HG03108 (cell line): Measurements from ENCODE around the gene CEP104.

ENCODE experiments used
- ATAC-seq: cut with Tn5 transposase; IDR thresholded peaks from one replicate; pipeline ENCODE4 v1.9.1; 2021; ENCODE audit warnings: moderate library complexity; ENCODE audit not compliant: unreplicated experiment

CEP104 gene

GRCh38 chr1:3869751-3870301 lies 12.8 kb upstream of the CEP104 start:
- no peak for ATAC-seq

GRCh38 chr1:3868464-3869006 lies 11.5 kb upstream of the CEP104 start:
- no peak for ATAC-seq

GRCh38 chr1:3865606-3866160 lies 8.7 kb upstream of the CEP104 start:
- ATAC-seq, result no peak

GRCh38 chr1:3864884-3865283 lies 7.9 kb upstream of the CEP104 start:
- ATAC-seq, result no peak

- no peak for ATAC-seq
Measured at GRCh38 chr1:3863231-3863935, 6.4 kb upstream of the CEP104 start.

GRCh38 chr1:3858231-3858981 lies 1.4 kb upstream of the CEP104 start:
- ATAC-seq, result no peak

- no peak for ATAC-seq
Measured at GRCh38 chr1:3857791-3858129, 749 bp upstream of the CEP104 start.

GRCh38 chr1:3852711-3853485 lies 4.1 kb downstream of the CEP104 start:
- no peak for ATAC-seq

GRCh38 chr1:3852091-3852490 lies 4.9 kb downstream of the CEP104 start:
- ATAC-seq, result no peak

GRCh38 chr1:3851292-3851691 lies 5.7 kb downstream of the CEP104 start:
- ATAC-seq, result no peak

GRCh38 chr1:3850857-3851256 lies 6.2 kb downstream of the CEP104 start:
- ATAC-seq, result no peak

- no peak for ATAC-seq
Measured at GRCh38 chr1:3847081-3847480, 9.9 kb downstream of the CEP104 start.

- ATAC-seq, result no peak
Measured at GRCh38 chr1:3846541-3846940, 10.5 kb downstream of the CEP104 start.

- ATAC-seq, result no peak
Measured at GRCh38 chr1:3842912-3843311, 14.1 kb downstream of the CEP104 start.

- no peak for ATAC-seq
Measured at GRCh38 chr1:3841491-3841890, 15.5 kb downstream of the CEP104 start.

- no peak for ATAC-seq
Measured at GRCh38 chr1:3838788-3839187, 18.2 kb downstream of the CEP104 start.

GRCh38 chr1:3837685-3838084 lies 19.3 kb downstream of the CEP104 start:
- ATAC-seq, result no peak

GRCh38 chr1:3837200-3837599 lies 19.8 kb downstream of the CEP104 start:
- ATAC-seq, result no peak

- ATAC-seq, result no peak
Measured at GRCh38 chr1:3836421-3836820, 20.6 kb downstream of the CEP104 start.

- no peak for ATAC-seq
Measured at GRCh38 chr1:3834701-3835100, 22.3 kb downstream of the CEP104 start.

- ATAC-seq, result no peak
Measured at GRCh38 chr1:3831689-3832088, 25.3 kb downstream of the CEP104 start.
